Breast epithelium (tissue), 4 donors: Measurements from ENCODE around the gene ADPRHL1. TPM values are rescaled to one million over a fixed set of nuclear protein-coding genes. Genes with fewer than 3 reads are reported as not detected.

Experiments used
- DNase-seq, 2 donors: peaks; one replicate each; pipeline ENCODE4 v3.0.0-alpha.2; 2019; ENCODE audit warnings: low spot score in 2 of 2
- H3K27ac ChIP-seq, 2 donors: fragments of 200-600 bp; sonication (generic) in 1 of 2; one replicate each; pipeline ENCODE4 v1.5.1; 2016 to 2019; ENCODE audit warnings: mild to moderate bottlenecking in 1 of 2
- H3K27me3 ChIP-seq, 2 donors: fragments of 200-600 bp; sonication (generic) in 1 of 2; one replicate each; pipeline versions ENCODE4 v1.5.1 to v1.6.0; 2017 to 2019; ENCODE audit warnings: control low read depth in 1 of 2, mild to moderate bottlenecking in 1 of 2
- H3K36me3 ChIP-seq: fragments of 200-600 bp; one replicate; pipeline ENCODE4 v1.5.1; 2019
- H3K4me1 ChIP-seq, 2 donors: fragments of 200-600 bp; sonication (generic); one replicate each; pipeline ENCODE4 v1.5.1; 2016 to 2019; ENCODE audit warnings: control low read depth in 1 of 2
- H3K4me3 ChIP-seq, 3 donors: fragments of 200-600 bp; sonication (generic); 1 replicate in 2 of 3; 2 replicates in 1 of 3; pipeline ENCODE4 v1.5.1; 2016 to 2019; ENCODE audit warnings: mild to moderate bottlenecking in 3 of 3, moderate library complexity in 2 of 3
- H3K9me3 ChIP-seq, 2 donors: fragments of 200-600 bp; sonication (generic) in 1 of 2; one replicate each; pipeline ENCODE4 v1.5.1; 2016 to 2019; ENCODE audit warnings: control low read depth in 1 of 2
- CTCF ChIP-seq, 3 donors: fragments of 450-650 bp; IDR thresholded peaks; one replicate each; pipeline ENCODE4 v1.5.1; 2016 to 2017; ENCODE audit warnings: antibody characterized with exemption in 3 of 3, mild to moderate bottlenecking in 3 of 3, moderate library complexity in 3 of 3
- POLR2A ChIP-seq: fragments of 450-650 bp; IDR thresholded peaks from one replicate; pipeline ENCODE4 v1.6.1; 2016; ENCODE audit warnings: antibody characterized with exemption, mild to moderate bottlenecking, moderate library complexity
- POLR2AphosphoS5 ChIP-seq, 3 donors: sonication (generic); formaldehyde crosslinking; IDR thresholded peaks; one replicate each; pipeline ENCODE4 v1.6.1; 2017; ENCODE audit warnings: antibody characterized with exemption in 3 of 3
- intact Hi-C: fragments of 100-400 bp; cut with DNase I; formaldehyde crosslinking; loops from one replicate; pipeline ENCODE4 v1.15.1; 2023; ENCODE audit warnings: low total_unique reads
- total RNA-seq, 3 donors: library from RNA; depleted of rRNA; stranded (reverse); fragments of >200 nt; gene quantifications; one replicate each; pipeline ENCODE4 v1.1.0, GENCODE V29; 2016

The ADPRHL1 gene
- total RNA-seq, 3 donors from 2014 or later = 1.8 to 2.7 (median 2.0) TPM

- TF ChIP-seq POLR2A = no peak
- TF ChIP-seq POLR2AphosphoS5 (IDR thresholded peaks at IDR 0.05) = no peak
- TF ChIP-seq CTCF (IDR thresholded peaks at IDR 0.05) = no peak
- Histone ChIP-seq H3K9me3 (no peaks in the 10 kb centered on the region), H3K4me3 (no peak overlapping the region), H3K27ac (no peak overlapping the region), H3K27me3 (no peaks in the 10 kb centered on the region), H3K4me1 (peaks cover 0 to 6% of the 10 kb centered on the region in 2 donors), H3K36me3 (no peaks in the 10 kb centered on the region)
- no peak for DNase-seq
- intact Hi-C loops = no loop called here
These were observed 33.4 kb upstream of the ADPRHL1 start for GRCh38 chr13:113486698-113487097.

GRCh38 chr13:113485545-113485944 is 32.3 kb upstream of the ADPRHL1 start:
- no peak overlapping the region for H3K27ac ChIP-seq
- intact Hi-C loops = no loop called here
- H3K9me3 ChIP-seq = no peaks in the 10 kb centered on the region
- TF ChIP-seq POLR2AphosphoS5 (IDR thresholded peaks at IDR 0.05) (no peak), CTCF (IDR thresholded peaks at IDR 0.05) (no peak), POLR2A (no peak)
- H3K27me3 ChIP-seq = no peaks in the 10 kb centered on the region
- H3K4me1 ChIP-seq = peaks cover 0 to 6% of the 10 kb centered on the region in 2 donors
- DNase-seq = no peak
- H3K36me3 ChIP-seq = no peaks in the 10 kb centered on the region
- no peak overlapping the region for H3K4me3 ChIP-seq

GRCh38 chr13:113483504-113484293 is 30.4 kb upstream of the ADPRHL1 start:
- Histone ChIP-seq H3K4me1 (no peaks in the 10 kb centered on the region), H3K36me3 (no peaks in the 10 kb centered on the region), H3K4me3 (no peak overlapping the region), H3K27ac (no peak overlapping the region), H3K9me3 (no peaks in the 10 kb centered on the region), H3K27me3 (no peaks in the 10 kb centered on the region)
- DNase-seq = no peak
- TF ChIP-seq CTCF (IDR thresholded peaks at IDR 0.05) (no peak), POLR2AphosphoS5 (IDR thresholded peaks at IDR 0.05) (no peak), POLR2A (no peak)
- intact Hi-C loops = no loop called here

GRCh38 chr13:113483081-113483480 is 29.8 kb upstream of the ADPRHL1 start:
- no peak overlapping the region for H3K27ac ChIP-seq
- intact Hi-C loops = no loop called here
- H3K27me3 ChIP-seq = no peaks in the 10 kb centered on the region
- H3K4me3 ChIP-seq = no peak overlapping the region
- H3K4me1 ChIP-seq = no peaks in the 10 kb centered on the region
- no peaks in the 10 kb centered on the region for H3K36me3 ChIP-seq
- no peaks in the 10 kb centered on the region for H3K9me3 ChIP-seq
- no peak for TF ChIP-seq POLR2AphosphoS5 (IDR thresholded peaks at IDR 0.05)
- TF ChIP-seq POLR2A = no peak
- TF ChIP-seq CTCF (IDR thresholded peaks at IDR 0.05) = no peak
- no peak for DNase-seq

- intact Hi-C loops = no loop called here
- no peaks in the 10 kb centered on the region for H3K36me3 ChIP-seq
These were observed 25.9 kb upstream of the ADPRHL1 start for GRCh38 chr13:113479179-113479578.

More at GRCh38 chr13:113479179-113479578, 25.9 kb upstream of the ADPRHL1 start:
- Histone ChIP-seq H3K4me1 (no peaks in the 10 kb centered on the region), H3K27ac (no peak overlapping the region), H3K4me3 (no peak overlapping the region), H3K27me3 (no peaks in the 10 kb centered on the region), H3K9me3 (no peaks in the 10 kb centered on the region)
- TF ChIP-seq CTCF (IDR thresholded peaks at IDR 0.05) (no peak), POLR2AphosphoS5 (IDR thresholded peaks at IDR 0.05) (no peak), POLR2A (no peak)
- DNase-seq = no peak
